CD4-positive, alpha-beta T cell treated with Interleukin-10 for 1 hour (primary cell): ENCODE results near the gene CA5A.
"Not testable (repeated sequence)": the region's sequence is repeated elsewhere in the genome, so short reads cannot be mapped to it uniquely, and the experiment has no call there.

Experiments
- DNase-seq: peaks from one replicate; pipeline ENCODE4 v3.0.0-alpha.2; 2020

Gene CA5A

DNA sequence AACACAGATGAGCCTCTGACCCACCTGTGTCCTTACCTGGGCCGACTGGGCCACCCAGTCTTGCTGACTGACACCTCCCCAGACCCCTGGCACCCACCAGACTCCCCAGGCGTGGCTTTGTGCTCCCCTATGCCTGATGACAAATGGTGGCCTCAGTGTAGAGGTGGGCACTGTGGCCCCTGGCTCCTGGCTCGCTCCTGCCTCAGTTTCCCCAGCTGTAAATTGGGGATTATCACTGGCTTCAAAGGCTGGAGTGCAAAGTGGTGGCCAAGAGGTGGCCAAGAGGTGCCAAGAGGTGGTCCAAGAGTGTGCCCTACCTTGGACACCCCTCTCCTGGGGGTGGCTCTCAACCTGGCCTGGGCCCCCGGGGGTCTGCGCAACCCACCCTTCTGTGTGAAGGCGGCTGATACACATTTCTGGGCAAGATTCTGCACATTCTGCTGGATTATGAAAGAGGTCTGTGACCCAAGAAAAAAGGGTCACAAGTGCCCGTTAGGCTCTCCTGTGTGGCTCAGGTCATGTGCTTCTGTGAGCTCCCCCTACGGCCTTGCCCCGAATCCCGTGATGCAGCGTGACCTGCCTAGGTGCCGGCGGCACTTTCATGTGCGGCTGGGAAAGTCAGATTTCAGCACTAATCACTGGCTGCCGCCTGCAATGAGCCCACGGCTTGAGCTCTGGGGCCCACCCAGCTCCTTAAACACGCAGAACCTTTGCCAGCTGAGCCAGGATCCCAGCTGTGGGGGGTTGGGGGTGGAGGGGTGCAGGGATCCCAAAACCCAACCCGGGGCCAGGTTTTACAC, 74.8 kb downstream of the CA5A start:
- DNase-seq = not testable (repeated sequence)

- no peak for DNase-seq
These were observed 75.6 kb downstream of the CA5A start for GRCh38 chr16:87860553-87861299.

DNA sequence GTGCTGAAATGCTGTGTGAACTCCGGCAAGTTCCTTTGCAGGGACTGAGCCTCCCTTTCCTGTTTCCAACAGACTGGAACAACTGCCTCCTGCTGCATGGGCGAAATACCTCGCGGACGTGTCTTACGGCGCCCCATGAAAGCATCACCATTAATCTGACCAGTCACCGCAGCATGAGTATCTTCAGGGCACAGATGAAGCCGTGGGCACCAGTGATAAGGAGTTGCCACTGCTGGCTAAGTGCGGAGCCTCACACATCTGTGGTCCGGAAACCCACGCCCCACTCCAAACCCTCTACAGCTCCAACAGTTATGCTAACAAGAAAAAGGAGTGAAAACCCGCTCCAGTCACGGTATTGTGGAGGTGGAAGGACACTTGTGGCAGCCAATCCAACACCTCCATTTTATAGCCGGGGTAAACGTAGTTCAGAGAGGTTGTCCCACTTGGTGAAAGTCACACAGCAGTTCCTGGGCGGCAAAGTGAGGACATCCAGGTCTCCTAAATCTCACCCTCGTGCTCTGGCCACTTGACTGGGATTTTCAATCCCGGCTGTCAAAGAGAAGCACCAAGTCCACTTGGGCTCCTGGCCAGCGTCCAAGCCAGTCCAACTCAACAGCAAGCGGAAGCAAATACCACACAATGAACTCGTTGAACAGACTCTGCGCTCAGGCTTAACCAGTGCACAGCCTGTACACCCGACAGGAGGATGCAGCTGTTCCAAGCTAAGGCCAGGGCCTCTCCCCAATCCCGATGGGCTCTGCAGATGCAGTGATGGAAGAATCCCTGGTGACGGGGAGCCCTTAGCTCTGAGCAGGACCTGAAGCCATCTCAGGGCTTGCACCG, 78.0 kb downstream of the CA5A start:
- not testable (repeated sequence) for DNase-seq

GRCh38 chr16:87856791-87857228, 79.5 kb downstream of the CA5A start:
- DNase-seq = no peak

DNA sequence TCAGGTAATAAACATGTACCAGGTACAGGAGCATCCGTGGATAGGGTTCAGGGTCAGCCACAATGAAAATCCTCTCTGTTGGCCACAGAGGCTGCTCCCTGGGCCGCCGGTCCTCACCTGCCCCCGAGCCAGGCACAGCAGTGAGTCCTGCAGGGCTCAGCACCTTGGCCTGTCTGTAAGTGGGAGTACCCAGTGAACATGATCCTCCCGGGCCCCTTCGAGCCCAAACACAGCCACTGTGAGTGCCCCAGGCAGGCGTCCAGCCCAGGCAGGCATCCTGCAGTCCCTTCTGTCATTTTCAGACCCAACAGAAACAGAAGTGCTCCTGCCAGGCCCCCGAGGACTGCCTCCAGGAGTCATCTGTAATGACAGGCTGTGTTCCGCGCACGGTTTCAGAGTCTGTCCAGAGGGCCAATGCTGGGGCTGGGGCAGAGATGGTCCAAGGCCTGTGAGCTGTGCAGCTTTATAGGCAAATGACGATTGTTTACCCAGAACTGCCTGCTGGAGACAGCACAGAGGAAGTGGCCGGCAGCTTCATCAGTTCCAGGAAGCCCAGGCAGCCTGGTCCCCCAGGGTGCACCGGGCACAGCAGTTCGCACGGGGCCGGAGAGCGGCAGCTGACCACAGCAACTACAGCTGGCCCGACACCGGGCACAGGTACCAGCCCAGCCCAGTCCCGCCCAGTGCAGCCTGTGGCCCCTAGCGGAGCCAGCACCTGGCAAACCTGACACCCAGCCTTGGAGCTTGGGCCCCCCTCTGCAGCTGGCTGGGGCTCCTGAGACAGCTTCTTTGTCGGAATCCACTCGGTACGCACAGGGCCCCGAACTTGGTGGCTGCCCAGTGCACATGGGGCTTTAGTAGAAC, 80.2 kb downstream of the CA5A start:
- peak; percentile 66 for DNase-seq

DNA sequence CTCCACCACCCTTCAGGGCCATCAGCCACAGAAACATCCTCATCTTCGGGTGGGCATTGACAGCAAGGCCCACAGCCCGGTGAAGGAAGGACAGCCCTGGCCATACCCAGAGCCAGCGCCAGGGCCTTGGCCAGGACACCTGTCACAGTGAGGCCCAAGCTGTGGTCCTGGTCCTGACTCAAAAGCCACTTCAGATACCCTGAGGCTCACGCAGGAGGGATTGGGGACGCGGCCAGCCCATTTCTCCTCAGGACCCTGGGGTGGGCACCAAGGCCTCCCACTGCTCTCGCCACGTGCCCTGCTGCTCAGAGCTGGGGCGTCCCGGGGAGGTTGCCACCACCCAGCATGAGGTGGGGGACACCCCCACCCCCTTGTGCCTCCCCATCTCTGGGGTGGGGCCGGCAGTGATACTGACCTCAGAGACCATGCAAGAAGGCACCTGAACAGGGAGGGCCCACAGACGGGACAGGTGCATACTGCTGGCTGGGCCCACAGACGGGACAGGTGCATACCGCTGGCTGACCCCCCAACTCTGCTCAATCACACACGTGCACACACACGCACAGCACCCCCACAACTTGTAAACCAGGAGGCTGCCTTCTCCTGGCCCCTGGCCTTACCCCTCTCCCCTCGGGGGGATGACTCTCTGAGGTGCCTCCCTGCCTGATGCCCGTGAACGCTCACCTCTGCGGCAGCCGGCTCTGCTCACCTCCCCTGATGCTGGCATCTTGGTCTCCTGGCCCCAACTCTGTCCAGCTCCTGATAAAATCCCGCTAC, 81.2 kb downstream of the CA5A start:
- no peak for DNase-seq

GRCh38 chr16:87854053-87854906, 82.0 kb downstream of the CA5A start:
- DNase-seq = peak; percentile 52

- DNase-seq = peak; percentile 88
These were observed 82.8 kb downstream of the CA5A start for GRCh38 chr16:87853411-87854052.

GRCh38 chr16:87851601-87852000, 84.7 kb downstream of the CA5A start:
- no peak for DNase-seq

DNA sequence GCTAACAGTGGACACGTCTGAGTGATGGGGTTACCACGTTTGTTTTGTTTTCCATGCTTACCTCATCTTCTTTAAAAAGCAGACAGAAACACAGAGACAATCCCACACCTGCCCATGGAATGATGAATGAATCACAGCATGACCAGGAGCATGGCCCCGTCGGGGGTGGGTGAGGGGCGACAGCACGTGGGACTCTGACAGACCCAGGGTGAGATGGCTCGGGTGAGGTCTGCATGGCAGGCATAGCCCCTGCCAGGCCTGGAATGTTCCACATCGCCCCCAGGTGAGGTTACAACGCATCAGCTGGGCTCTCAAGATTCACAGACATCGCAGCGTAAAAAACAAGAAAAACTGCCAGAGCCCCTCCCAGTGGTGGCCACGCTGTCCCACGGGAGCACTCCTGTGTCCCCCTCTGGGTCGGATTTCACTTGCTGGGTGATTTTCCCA, 85.2 kb downstream of the CA5A start:
- no peak for DNase-seq

DNA sequence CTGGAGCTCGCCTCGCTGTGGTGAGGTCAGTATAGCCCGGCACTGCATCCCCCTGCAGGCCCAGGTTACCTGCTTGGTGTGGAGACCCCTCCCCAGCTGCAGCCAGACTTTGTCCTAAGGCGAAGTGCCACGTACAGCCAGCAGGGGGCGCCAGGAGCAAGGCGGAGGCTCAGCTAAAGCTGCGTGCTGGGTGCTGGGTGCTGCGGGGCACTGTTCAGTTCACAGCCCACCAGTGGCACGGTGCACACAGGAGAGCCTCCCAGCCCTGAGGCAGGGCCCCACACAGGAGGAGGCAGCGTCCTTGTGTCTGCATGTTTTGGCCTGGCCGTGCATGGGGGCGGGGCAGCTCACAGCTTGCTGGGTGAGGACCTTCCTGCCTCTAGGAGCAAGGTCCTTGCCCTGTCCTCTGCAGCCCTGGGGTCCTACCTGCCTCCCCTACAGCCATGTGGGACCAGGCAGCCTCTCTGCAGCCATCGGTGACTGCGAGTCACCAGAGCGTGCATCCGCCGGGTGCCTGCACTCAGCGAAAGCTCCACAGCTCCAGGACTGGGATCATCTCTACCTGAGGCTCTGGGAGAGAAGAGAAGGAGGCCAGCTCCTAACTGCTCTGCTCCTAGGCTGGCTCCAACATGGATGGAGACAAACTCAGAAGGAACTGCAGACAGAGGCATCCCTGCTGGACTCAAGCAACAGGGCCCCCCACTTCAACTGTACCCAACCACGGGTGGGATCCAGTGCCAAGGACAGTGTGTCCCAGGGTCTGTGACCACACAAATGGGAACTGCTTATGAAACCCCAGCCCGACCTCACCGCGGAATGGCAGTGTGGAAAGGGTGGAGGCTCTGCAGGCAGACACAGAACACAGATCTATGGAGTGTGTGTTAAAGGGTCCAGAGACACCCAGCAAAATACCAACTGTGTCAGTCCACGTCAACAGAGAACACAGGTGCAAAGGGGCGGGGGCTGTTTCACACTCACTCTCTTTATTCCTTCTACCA, 86.0 kb downstream of the CA5A start:
- peak; percentile 76 for DNase-seq

- DNase-seq = no peak
These were observed 86.8 kb downstream of the CA5A start for GRCh38 chr16:87849419-87850008.

- DNase-seq = no peak
These were observed 87.5 kb downstream of the CA5A start for GRCh38 chr16:87848676-87849345.

DNA sequence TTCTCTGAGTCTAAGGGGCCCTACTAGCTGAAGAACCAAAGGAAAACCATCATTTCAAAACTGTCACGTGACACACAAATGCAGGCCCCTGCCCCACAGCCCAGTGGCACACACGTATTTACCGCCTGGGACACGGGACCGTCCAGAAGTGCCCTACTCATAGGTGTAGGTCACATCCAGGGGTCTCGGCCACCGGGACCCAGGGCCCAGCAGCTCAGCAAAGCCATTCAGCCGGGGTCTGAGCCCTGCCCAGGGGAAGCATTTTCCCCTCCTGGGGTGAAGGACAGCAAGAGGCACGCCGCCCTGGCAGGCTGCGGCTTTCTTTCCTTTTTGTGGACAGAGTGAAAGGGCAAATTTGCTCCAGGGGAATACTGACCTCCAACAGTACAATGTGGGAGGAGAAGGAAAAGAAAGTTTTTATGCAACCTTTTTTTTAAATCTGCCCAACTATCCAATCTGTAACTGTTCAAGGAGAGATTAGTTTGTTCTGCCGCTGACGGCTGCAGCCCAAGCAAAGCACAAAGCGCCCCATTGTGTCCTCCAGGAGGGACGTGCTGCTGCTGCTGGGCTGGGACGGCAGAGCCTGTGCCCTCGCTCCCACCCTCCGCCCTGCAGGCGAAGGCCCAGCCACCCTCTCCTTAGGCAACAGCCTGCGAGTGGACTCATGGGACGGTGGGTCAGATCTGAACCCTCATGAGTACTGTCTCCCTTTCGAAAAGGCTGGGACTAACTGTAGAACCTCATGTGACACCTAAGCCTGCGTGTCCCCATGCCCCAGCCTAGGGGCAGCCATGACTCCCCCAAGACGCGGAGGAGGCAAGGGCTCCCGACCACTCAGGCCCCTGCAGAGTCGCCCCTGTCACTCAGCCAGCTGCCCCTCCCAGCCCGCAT, 88.3 kb downstream of the CA5A start:
- no peak for DNase-seq

DNA sequence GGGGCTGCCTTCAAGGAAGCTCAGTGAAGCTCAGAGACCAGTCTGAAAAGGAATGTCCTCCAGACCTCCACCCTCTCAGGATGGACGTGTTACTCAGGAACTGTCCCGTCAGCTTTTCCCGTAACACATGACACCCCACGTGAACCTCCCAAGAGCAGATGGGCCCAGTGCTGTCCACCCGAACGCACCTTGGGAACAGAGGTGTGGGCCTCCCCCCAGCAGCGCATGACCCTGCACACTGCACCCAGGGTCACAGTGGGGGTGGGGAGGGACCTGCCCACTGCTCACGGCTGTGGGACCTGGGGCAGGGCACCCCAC, 88.9 kb downstream of the CA5A start:
- no peak for DNase-seq

DNA sequence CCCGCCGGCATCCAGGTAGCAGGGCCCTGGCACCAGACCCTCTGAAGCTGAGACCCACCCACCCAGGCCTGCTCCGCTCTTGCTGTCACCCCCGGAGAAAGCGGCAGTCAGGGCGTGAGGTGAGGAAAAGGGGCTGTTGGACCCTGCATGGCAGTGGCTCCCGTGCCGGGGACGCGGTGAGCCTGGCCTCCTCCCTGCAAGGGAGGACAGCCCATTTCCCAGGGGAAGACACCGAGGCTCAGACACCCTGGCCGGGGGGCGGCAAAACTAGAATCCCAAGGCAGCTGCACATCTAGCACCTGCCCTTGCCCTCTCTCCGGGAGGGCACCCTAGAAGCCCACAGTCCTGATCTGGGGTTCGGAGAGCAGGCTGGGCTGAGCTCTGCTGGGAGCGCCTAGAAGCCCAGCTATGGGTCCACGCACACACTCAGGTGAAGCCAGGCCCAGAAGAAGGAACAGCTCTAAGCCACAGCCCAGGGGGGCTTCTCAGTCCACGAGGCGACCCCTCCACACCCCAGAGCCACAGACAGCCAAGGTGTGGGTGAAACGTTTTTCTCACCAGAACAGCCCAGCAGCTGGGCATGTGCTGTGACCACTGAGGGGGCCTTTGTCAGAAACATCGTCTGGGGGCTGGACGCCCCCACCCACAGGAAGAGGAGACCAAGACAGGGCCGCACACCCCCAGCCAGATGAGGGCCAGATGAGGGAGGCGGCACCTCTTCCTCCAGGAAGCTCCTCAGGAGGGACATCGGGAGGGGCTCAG, 89.4 kb downstream of the CA5A start:
- DNase-seq = no peak
